ENCODE data around the gene UBAC2.

The UBAC2 gene

GRCh38 chr13:99316224-99316623 lies 115.6 kb downstream of the UBAC2 start:
- no peak for DNase-seq

- no peak for DNase-seq
Observed at GRCh38 chr13:99316657-99317256, 116.1 kb downstream of the UBAC2 start.

GRCh38 chr13:99320693-99321481 lies 120.2 kb downstream of the UBAC2 start:
- DNase-seq = no peak

GRCh38 chr13:99321709-99322108 lies 121.1 kb downstream of the UBAC2 start:
- no peak for DNase-seq

- DNase-seq = no peak
Observed at GRCh38 chr13:99322297-99323103, 121.8 kb downstream of the UBAC2 start.

DNA sequence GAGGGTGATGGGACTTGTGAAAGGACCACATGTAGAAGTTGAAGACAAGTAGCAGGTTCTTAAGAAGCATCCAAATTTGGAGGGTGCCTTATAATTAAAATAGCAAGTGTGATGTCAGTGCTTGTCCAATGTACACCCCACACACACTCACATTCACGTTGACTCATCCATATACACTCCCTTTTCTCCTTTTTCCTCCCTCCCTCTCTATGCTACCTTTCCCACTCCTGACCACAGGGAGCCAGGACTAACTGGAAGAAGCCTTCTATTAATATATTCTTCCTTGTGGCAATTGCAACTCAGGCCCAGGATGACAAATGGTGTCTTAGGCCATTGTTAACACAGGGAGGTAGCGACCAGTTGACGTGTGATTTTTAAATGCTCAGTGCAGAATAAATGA lies 122.8 kb downstream of the UBAC2 start:
- no peak for DNase-seq

GRCh38 chr13:99326012-99326411 lies 125.4 kb downstream of the UBAC2 start:
- no peak for DNase-seq

GRCh38 chr13:99327126-99327525 lies 126.5 kb downstream of the UBAC2 start:
- no peak for DNase-seq

- no peak for DNase-seq
Observed at GRCh38 chr13:99327761-99328160, 127.1 kb downstream of the UBAC2 start.

DNA sequence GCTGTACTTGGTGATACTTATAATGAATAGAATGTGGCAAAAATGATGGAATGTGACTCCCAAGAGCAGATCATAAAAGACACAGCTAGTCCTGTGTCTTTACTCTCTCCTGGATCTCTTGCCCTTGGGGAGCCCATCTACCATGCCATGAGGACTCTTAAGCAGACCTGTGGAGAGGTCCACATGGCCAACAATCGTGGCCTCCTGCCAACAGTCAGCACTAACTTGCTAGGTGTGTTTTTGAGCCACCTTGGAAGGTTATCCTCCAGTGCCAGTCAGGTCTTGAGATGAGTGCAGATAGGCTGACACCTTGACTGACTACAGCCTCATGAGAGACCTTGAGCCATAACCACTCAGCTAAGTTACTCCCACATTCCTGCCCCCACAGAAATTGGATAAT lies 128.8 kb downstream of the UBAC2 start:
- DNase-seq = no peak

DNA sequence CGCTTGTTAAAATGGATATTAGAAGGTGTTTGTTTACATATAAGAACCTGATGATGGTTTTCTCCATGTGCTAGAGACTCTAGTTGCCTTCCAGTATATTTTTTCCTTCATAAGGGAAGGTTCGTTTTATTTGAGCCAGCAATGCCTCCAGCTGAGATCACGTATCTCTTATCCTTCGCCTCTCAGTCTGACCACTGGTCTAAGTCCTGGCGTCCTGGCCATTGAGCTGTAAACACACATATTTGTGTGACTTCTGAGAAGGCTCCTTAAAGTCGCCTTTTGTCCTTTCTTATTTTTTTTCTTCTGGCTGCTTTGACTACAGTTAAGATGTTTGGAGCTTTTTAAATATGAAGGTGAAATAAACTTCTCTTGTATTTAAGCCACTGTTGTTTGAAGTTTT lies 130.3 kb downstream of the UBAC2 start:
- DNase-seq = no peak

DNA sequence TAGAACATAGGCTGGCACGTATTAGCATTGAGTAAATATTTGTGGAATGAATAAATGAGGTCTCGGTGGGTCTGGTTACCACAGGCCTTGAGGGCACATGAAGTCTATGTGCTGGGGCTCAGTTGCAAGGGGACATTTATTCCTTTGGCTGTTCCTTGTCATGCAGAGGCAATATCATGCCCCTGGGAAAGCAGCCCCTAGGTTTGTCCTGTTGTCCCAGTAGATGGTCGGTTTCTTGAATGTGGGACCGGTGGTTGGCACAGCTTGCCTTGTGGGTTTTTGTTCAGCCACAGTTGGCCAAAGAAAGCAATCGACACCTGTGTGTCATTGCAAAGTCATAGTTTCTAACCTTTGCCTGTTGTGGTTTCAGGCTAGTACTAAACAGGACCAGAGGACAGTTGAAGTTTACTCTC lies 131.2 kb downstream of the UBAC2 start:
- no peak for DNase-seq

- no peak for DNase-seq
Observed at GRCh38 chr13:99332456-99332855, 131.8 kb downstream of the UBAC2 start.

DNA sequence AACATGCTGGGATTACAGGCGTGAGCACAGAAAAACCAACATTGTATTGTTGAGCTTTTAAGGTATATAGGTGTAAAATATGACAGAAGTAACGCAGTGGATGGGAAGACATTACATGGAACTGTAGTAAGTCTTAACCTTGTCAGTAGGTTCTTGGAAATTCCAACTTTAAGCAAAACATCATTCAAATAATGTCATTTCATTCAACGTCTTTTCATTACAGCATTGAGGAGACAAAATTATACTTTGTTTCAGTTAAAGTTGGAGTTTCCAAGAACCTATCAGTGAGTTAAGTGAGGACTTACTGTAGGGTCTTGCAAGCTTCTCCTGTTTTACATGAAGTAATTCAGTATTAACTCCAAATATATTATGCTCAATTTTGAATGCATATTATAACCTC lies 133.6 kb downstream of the UBAC2 start:
- DNase-seq = no peak

- no peak for DNase-seq
Observed at GRCh38 chr13:99335087-99335486, 134.4 kb downstream of the UBAC2 start.

GRCh38 chr13:99335603-99336002 lies 134.9 kb downstream of the UBAC2 start:
- DNase-seq = no peak

DNA sequence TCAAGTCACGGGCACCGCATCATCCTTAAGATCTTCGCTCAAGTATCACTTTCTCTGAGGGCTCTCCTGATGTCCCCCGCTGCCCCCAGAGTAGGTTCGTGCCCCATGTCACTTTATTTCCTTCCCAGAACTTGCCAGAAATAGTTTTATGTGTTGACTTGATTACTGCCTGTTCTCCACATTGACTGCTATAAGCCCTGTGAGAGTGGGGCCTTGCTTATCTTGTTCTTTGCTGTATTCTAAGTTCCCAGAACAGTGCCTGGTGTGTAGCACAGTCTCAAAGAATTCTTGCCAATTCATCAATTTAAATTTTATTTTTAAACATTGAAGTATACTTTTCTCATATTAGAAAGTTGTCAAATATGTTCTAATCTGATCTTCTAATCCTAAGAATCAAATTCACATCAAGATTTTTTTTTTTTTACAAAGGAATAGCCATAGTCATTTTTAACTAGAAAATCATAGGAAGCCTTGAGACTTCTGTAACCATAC lies 138.6 kb downstream of the UBAC2 start:
- no peak for DNase-seq

DNA sequence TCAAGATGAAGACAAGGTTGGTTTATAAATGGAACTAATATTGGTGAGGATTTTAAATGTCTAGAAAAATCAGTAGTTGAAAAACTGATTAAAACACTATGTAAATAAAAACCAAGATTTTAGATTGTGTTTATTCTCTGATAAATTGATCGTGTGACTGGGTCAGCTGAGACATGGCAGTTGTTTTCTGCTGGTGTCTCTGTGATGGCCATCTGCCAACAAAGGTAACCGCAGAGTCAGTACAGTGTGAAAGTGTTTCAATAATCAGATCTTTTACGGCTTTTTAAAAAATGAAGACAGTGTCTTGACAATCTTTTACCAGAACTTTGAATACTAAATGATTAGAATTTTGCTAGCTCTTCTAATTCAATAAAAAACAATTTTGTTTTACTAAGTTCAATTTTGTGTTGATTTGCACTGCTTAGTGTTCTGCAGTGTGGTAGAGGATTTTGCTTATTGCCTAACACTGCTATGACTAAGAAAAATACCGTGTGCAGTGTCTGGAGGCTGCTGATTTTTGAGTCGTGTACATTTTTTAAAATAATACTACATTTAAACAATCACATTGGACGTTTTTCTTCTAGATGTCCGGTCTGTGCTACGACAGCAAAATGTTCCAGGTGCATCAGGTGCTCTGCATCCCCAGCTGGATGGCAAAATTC lies 139.2 kb downstream of the UBAC2 start:
- DNase-seq = no peak

DNA sequence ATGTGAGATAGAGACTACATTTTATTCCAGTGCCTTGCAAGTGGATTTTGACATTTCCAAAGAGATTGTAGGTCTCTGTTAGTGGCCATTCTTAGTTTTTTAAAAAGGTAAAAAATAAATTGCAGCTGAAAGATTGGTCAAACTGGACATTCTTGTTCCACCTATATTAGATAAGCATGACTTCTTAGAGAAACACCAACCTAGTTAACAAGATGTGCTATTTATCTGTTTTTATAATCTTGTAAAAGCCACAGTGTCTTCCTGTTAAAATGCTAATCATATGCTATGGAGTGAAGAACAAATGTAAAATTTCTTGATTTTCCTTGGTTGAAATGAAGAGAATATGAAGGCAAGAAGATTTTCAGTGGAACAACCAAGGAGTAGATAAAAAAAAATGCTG lies 140.0 kb downstream of the UBAC2 start:
- DNase-seq = no peak

- DNase-seq = no peak
Observed at GRCh38 chr13:99341969-99342722, 141.5 kb downstream of the UBAC2 start.

GRCh38 chr13:99342723-99343315 lies 142.2 kb downstream of the UBAC2 start:
- DNase-seq = no peak

Measured in right forelimb (tissue), 1 donor.